ENCODE results near the gene BMP6.
"Not testable (repeated sequence)": the region's sequence is repeated elsewhere in the genome, so short reads cannot be mapped to it uniquely, and the experiment has no call there.

The BMP6 gene

DNA sequence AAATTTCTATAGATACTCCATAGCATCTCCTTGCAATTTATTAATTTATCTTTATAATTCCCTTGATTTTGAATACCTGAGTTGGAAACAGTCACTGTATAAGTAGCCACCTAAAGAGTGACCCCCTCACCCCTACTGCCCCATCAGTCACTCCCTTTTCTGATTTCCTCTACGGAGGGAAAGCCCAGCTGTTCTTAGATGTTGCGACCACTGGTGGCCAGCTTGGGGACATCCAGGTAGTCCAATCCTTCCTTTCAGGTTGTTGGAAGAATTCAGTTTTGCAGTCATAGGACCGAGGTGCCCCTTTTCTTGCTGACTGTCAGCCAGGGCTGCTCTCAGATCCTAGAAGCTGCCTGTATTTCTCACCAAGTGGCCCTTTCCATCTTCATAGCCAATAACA, 87.8 kb downstream of the BMP6 start:
- no peaks in the 10 kb centered on the region for H3K36me3 ChIP-seq (ENCODE audit: insufficient read depth, low read length)
- WGBS: 73% methylated on average over 3 of the region's 3 CpGs
- H3K4me1 ChIP-seq (ENCODE audit: insufficient read depth, low read length): no peaks in the 10 kb centered on the region
- no peak overlapping the region for H3K9ac ChIP-seq (ENCODE audit: low read depth, low read length)
- no peaks in the 10 kb centered on the region for H3K27me3 ChIP-seq (ENCODE audit: insufficient read depth, low read length)
- no peak overlapping the region for H3K27ac ChIP-seq (ENCODE audit: low read depth, low read length)
- no peaks in the 10 kb centered on the region for H3K9me3 ChIP-seq (ENCODE audit: insufficient read depth, low read depth, low read length)
- no peak overlapping the region for H3K4me3 ChIP-seq (ENCODE audit: low read length)

DNA sequence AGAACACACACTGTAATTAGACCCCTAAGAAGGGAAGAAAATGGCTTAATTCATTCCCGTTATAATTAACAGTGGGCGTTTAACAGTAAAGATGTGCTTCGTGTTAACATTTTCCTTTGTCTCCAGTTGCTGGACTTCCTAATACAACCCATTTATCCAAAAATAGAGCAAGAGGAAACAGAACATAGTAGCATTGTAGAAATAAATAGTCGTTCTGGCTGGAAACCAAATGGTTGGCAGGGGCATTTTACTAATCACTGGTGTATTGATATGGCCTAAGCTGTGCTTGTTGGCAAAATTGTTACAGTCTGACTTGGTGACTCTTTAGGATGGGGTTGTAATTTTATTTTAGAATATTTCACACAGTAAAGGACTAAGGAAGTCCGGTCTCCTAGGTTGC, 89.8 kb downstream of the BMP6 start:
- 94% methylated on average over 5 of the region's 5 CpGs for WGBS
- Histone ChIP-seq H3K9ac (ENCODE audit: low read depth, low read length) (no peak overlapping the region), H3K27me3 (ENCODE audit: insufficient read depth, low read length) (no peaks in the 10 kb centered on the region), H3K9me3 (ENCODE audit: insufficient read depth, low read depth, low read length) (no peaks in the 10 kb centered on the region), H3K36me3 (ENCODE audit: insufficient read depth, low read length) (no peaks in the 10 kb centered on the region), H3K27ac (ENCODE audit: low read depth, low read length) (no peak overlapping the region), H3K4me3 (ENCODE audit: low read length) (no peak overlapping the region), H3K4me1 (ENCODE audit: insufficient read depth, low read length) (no peaks in the 10 kb centered on the region)

DNA sequence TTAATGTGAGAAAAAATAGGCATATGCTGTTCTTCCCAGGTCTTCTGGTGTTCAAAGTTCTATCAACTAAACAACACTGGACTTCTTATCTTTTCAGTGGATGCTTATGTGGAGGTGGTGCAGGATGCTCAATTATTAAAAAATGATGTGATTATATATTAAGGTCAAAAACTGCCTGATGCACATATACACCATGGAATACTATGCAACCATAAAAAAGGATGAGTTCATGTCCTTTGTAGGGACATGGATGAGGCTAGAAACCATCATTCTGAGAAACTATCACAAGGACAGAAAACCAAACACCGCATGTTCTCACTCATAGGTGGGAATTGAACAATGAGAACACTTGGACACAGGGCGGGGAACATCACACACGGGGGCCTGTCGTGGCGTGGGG, 91.3 kb downstream of the BMP6 start:
- not testable (repeated sequence) for H3K36me3 ChIP-seq (ENCODE audit: insufficient read depth, low read length)
- WGBS: no CpG with 5 or more reads among the region's 5 CpGs

DNA sequence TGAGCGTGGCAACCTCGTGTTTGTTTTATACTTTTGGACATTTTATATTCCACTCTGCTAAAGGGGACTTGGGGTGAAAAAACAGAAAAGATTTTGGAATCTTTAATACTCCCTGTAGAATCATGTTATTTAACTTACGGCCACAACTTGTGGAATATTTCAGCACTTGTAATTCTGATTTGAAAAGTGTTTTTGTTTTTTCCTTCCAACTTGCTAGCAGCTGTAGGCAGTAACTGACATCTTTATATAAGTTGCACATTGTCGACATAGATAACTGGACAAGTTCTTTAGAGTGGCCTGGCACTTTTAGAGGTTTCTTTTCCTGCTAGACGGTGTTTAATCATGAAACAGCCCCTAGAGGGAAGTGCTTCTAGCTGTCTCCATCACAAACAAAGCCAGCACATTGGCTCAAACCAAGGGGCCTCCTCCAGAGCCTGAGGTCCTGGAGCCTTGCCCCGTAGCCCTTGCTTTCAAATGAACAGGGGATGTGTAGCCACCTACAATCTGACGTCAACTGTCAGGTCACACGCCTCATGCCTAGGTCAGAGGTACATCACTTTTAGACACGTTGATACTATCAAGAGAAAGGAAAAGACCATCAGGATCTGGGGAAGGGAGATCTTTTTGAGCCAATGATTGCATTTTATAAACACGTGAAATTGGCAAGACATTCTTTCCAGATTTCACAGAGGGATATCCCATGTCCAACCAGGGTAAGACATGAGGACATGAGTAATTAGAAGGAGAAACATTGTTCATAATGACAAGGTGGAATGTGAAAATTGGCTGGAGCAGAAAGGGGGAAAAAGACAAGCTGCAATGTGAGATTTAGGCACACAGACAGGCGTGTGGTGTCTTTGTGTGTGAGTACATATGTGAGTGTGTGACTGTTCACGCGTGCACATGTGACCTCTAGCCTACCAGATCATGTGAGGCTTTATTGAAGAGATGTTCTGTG, 92.6 kb downstream of the BMP6 start:
- H3K9me3 ChIP-seq (ENCODE audit: insufficient read depth, low read depth, low read length): no peaks in the 10 kb centered on the region
- H3K9ac ChIP-seq (ENCODE audit: low read depth, low read length): no peak overlapping the region
- no peaks in the 10 kb centered on the region for H3K4me1 ChIP-seq (ENCODE audit: insufficient read depth, low read length)
- WGBS: 93% methylated on average over 13 of the region's 13 CpGs
- H3K36me3 ChIP-seq (ENCODE audit: insufficient read depth, low read length): no peaks in the 10 kb centered on the region
- no peaks in the 10 kb centered on the region for H3K27me3 ChIP-seq (ENCODE audit: insufficient read depth, low read length)
- H3K4me3 ChIP-seq (ENCODE audit: low read length): no peak overlapping the region
- H3K27ac ChIP-seq (ENCODE audit: low read depth, low read length): no peak overlapping the region

More for the DNA sequence above, 91.3 kb downstream of the BMP6 start:
- not testable (repeated sequence) for H3K27me3 ChIP-seq (ENCODE audit: insufficient read depth, low read length); H3K27ac ChIP-seq (ENCODE audit: low read depth, low read length); H3K9me3 ChIP-seq (ENCODE audit: insufficient read depth, low read depth, low read length); H3K4me1 ChIP-seq (ENCODE audit: insufficient read depth, low read length); H3K9ac ChIP-seq (ENCODE audit: low read depth, low read length); H3K4me3 ChIP-seq (ENCODE audit: low read length)

DNA sequence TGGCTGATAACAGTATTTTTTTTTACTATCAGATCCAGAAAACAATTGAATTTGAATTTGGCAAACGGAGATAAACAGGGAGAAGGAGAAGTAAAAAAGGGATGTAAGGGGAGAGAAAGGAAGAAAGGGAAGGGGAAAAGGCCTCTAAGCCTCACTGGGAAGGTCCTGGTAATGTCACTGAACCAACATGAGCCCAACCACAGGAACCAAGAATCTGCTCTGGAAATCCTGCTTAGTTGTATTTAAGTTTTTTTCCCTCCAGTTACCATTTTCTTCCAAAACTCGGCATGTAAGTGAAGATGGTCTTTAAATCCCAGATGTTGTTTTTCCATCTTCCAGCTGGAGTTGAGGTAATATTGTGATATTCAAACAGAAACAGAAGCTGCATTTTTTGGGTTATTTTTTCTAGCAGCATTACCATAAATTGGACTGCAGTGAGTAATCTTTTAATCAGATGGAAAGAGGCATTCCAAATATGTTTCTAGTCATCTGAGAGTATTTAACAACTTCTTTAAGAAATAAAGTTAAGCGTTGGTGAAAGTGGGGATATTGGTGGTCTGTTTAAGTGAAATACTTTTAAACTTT, 93.6 kb downstream of the BMP6 start:
- H3K4me3 ChIP-seq (ENCODE audit: low read length): no peak overlapping the region
- no peak overlapping the region for H3K27ac ChIP-seq (ENCODE audit: low read depth, low read length)
- H3K9me3 ChIP-seq (ENCODE audit: insufficient read depth, low read depth, low read length): no peaks in the 10 kb centered on the region
- WGBS: 84% methylated on average over 1 of the region's 3 CpGs
- H3K4me1 ChIP-seq (ENCODE audit: insufficient read depth, low read length): no peaks in the 10 kb centered on the region
- H3K9ac ChIP-seq (ENCODE audit: low read depth, low read length): no peak overlapping the region
- no peaks in the 10 kb centered on the region for H3K27me3 ChIP-seq (ENCODE audit: insufficient read depth, low read length)
- no peaks in the 10 kb centered on the region for H3K36me3 ChIP-seq (ENCODE audit: insufficient read depth, low read length)

DNA sequence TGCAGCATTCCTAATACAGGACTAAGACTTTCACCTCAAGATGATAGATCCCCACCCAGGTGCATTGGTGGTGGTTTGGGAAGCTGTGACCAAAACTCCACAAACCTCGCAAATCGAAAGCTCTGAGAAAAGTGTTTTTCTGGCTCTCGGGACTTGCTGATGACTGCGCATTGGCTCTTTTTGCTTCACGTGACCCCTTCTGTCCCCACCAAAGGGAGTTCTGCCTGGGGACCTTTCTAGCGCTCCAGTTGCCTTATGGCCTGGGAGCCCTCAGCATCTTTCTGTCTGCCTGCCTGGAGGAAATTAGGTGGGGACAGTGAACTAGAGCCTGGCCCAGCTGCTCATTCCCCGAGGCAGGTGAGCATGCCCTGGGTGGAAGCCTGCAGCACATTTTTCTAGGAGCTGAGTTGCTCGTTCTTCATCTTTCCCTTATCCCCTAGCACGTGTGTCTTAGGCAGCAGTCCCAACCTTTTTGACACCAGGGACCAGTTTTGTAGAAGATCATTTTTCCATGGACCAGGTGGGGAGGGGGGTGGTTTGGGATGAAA, 94.5 kb downstream of the BMP6 start:
- no peak overlapping the region for H3K27ac ChIP-seq (ENCODE audit: low read depth, low read length)
- H3K9me3 ChIP-seq (ENCODE audit: insufficient read depth, low read depth, low read length): no peaks in the 10 kb centered on the region
- 89% methylated on average over 9 of the region's 9 CpGs for WGBS
- no peaks in the 10 kb centered on the region for H3K36me3 ChIP-seq (ENCODE audit: insufficient read depth, low read length)
- no peak overlapping the region for H3K9ac ChIP-seq (ENCODE audit: low read depth, low read length)
- no peaks in the 10 kb centered on the region for H3K27me3 ChIP-seq (ENCODE audit: insufficient read depth, low read length)
- no peak overlapping the region for H3K4me3 ChIP-seq (ENCODE audit: low read length)
- H3K4me1 ChIP-seq (ENCODE audit: insufficient read depth, low read length): no peaks in the 10 kb centered on the region

DNA sequence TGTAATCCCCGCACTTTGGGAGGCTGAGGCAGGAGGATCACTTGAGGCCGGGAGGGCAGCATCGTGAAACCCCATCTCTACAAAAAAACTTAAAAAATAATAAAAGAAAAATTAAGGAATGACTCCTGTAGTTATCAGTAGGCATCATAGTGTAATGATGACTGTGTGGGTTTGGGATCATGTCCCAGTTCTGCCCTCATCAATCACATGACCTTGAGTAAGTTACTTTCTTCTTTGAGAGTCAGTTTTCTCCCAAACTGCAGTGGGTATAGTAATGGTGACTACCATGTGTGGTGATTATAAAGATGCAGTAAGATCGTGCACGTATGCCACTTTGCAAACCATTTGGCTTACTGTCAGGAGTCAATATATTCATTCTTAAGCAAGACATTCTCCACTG, 95.5 kb downstream of the BMP6 start:
- no peaks in the 10 kb centered on the region for H3K36me3 ChIP-seq (ENCODE audit: insufficient read depth, low read length)
- WGBS: 95% methylated on average over 3 of the region's 5 CpGs

DNA sequence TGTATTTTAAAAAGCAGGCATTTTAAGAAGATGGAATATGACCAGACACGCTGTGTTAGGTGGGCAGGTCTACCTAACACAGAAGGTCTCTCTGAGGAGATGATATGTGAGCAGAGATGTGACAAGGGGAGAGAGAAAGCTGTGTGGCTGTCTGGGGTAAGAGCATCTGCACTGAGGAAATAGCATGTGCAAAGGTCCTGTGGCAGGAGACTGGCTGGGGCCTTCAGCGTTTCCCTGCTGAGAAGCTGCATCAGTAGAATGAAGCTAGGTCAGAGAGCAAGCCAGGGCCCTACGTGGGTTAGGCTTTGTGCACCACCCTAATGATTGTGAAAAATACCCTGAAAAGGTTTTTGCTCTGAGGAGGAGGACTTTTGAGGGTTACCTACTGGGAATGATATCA, 97.7 kb downstream of the BMP6 start:
- Histone ChIP-seq H3K4me1 (ENCODE audit: insufficient read depth, low read length) (peaks cover 11% of the 10 kb centered on the region; the same call in 1 of the 2 replicates), H3K27ac (ENCODE audit: low read depth, low read length) (no peak overlapping the region), H3K27me3 (ENCODE audit: insufficient read depth, low read length) (no peaks in the 10 kb centered on the region), H3K4me3 (ENCODE audit: low read length) (no peak overlapping the region), H3K9me3 (ENCODE audit: insufficient read depth, low read depth, low read length) (no peaks in the 10 kb centered on the region), H3K9ac (ENCODE audit: low read depth, low read length) (no peak overlapping the region), H3K36me3 (ENCODE audit: insufficient read depth, low read length) (no peaks in the 10 kb centered on the region)
- 88% methylated on average over 3 of the region's 3 CpGs for WGBS

More for the DNA sequence above, 95.5 kb downstream of the BMP6 start:
- H3K9ac ChIP-seq (ENCODE audit: low read depth, low read length): no peak overlapping the region
- H3K27ac ChIP-seq (ENCODE audit: low read depth, low read length): no peak overlapping the region
- no peaks in the 10 kb centered on the region for H3K9me3 ChIP-seq (ENCODE audit: insufficient read depth, low read depth, low read length)
- no peaks in the 10 kb centered on the region for H3K4me1 ChIP-seq (ENCODE audit: insufficient read depth, low read length)
- no peaks in the 10 kb centered on the region for H3K27me3 ChIP-seq (ENCODE audit: insufficient read depth, low read length)
- H3K4me3 ChIP-seq (ENCODE audit: low read length): no peak overlapping the region

DNA sequence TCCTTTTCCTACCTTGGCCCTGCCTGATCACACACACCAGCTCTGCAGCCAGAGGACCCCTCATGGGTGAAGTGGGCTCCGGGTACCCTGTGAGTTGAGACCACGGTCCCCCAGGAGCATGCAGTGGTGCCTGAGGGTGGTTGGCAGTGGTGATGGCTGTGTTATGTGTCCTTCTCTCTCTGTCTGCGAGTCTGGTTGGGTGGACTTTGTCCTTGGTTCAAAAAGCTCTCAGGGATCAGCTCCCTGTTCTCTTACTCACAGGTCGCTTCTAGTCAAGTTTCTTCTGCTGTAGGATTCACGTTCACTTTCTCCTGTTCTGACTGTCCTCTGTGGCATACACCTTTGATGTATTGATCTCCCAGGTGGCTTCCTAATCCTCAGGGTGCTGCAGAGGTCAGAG, 100.1 kb downstream of the BMP6 start:
- Histone ChIP-seq H3K9ac (ENCODE audit: low read depth, low read length) (no peak overlapping the region), H3K9me3 (ENCODE audit: insufficient read depth, low read depth, low read length) (no peaks in the 10 kb centered on the region), H3K27ac (ENCODE audit: low read depth, low read length) (no peak overlapping the region), H3K36me3 (ENCODE audit: insufficient read depth, low read length) (no peaks in the 10 kb centered on the region), H3K4me1 (ENCODE audit: insufficient read depth, low read length) (peaks cover 11% of the 10 kb centered on the region; the same call in 1 of the 2 replicates), H3K4me3 (ENCODE audit: low read length) (no peak overlapping the region), H3K27me3 (ENCODE audit: insufficient read depth, low read length) (no peaks in the 10 kb centered on the region)
- 96% methylated on average over 5 of the region's 5 CpGs for WGBS

DNA sequence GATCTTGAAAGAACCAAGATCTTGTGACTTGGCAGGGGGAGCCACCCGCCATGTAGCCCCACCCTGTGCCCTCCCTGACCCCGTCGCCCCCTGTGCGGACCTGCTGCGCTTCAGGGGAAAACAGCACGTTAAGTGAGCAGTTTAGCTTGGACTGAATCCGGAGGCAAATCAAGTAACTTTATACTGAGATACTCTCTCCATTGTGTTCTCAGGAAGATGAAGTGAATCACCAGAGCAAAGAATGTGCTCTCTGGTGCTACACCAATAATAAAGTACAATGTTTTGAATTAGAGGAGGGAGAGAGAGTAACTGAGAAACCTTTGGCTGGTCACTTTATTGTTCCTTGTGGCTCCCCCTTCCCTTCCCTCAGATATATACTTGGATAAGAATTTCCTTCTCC, 101.2 kb downstream of the BMP6 start:
- 88% methylated on average over 7 of the region's 7 CpGs for WGBS
- Histone ChIP-seq H3K9me3 (ENCODE audit: insufficient read depth, low read depth, low read length) (no peaks in the 10 kb centered on the region), H3K36me3 (ENCODE audit: insufficient read depth, low read length) (no peaks in the 10 kb centered on the region), H3K9ac (ENCODE audit: low read depth, low read length) (no peak overlapping the region), H3K4me3 (ENCODE audit: low read length) (no peak overlapping the region), H3K27me3 (ENCODE audit: insufficient read depth, low read length) (no peaks in the 10 kb centered on the region), H3K4me1 (ENCODE audit: insufficient read depth, low read length) (peaks cover 11% of the 10 kb centered on the region; the same call in 1 of the 2 replicates), H3K27ac (ENCODE audit: low read depth, low read length) (no peak overlapping the region)

DNA sequence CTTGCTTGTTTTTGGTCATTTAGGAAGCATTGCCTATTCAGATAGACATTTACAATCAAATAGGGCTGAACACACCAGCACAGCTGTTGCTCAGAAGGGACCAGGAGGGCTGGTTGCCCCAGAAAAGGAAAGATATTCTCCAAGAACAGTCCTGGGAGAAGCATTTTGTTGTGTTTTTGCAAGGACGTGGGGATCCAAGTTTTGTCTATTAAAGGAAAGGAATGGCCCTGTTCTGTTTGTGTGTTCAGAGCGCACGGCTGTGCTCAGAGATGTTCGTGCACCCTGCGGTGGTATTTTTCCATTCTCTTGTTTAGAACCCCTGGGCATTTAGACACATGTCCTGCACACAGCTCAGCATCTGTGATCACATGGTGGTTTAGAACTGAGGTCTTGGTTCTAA, 102.2 kb downstream of the BMP6 start:
- 82% methylated on average over 5 of the region's 5 CpGs for WGBS
- no peaks in the 10 kb centered on the region for H3K27me3 ChIP-seq (ENCODE audit: insufficient read depth, low read length)
- no peak overlapping the region for H3K9ac ChIP-seq (ENCODE audit: low read depth, low read length)
- H3K4me1 ChIP-seq (ENCODE audit: insufficient read depth, low read length): peaks cover 11% of the 10 kb centered on the region; the same call in 1 of the 2 replicates
- no peak overlapping the region for H3K27ac ChIP-seq (ENCODE audit: low read depth, low read length)
- H3K36me3 ChIP-seq (ENCODE audit: insufficient read depth, low read length): no peaks in the 10 kb centered on the region
- no peaks in the 10 kb centered on the region for H3K9me3 ChIP-seq (ENCODE audit: insufficient read depth, low read depth, low read length)
- no peak overlapping the region for H3K4me3 ChIP-seq (ENCODE audit: low read length)

All from HUES64 (cell line).